ENCODE measurements around the gene C10orf71.

The C10orf71 gene

DNA sequence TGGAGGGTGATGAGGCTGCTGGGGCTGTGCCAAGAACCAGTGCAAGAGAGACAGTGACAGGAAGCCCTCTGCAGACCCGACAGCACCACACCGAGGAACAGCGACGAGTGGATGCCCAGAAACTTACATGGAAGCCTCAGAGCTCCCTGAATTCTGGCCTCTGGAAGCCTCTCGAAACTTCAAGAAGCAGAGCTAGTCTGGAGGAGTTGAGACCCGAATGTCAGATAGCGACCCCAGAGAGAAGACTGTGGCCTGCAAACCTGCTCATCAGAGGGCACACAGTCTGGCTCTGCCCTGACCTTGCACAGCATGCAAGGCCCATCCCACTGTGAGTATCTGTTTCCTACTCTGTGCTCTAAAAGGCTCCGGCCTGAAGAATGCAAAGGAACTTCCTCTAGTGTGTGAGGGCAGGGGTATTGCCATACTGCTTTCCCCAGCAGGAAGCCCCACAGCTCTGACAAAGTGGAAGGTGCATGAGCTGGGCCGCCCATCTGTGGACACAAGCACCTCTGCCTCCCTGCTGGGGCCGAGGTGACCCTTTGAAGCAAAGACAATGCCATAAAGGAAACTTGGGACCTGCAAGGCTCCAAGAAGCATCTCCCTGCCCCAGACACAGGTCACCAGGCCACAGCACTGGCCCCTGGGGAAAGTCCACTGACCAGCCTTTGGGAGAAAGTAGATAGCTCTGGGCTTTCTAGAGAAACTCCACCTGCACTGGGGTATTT, 10.5 kb upstream of the C10orf71 start:
- in situ Hi-C loops (cut with MboI; ENCODE audit: low pct_unique_long_range_greater_than_20kb, low sequenced_read_pairs, unreplicated experiment): no loop called here
- TF ChIP-seq, protein P1, sequence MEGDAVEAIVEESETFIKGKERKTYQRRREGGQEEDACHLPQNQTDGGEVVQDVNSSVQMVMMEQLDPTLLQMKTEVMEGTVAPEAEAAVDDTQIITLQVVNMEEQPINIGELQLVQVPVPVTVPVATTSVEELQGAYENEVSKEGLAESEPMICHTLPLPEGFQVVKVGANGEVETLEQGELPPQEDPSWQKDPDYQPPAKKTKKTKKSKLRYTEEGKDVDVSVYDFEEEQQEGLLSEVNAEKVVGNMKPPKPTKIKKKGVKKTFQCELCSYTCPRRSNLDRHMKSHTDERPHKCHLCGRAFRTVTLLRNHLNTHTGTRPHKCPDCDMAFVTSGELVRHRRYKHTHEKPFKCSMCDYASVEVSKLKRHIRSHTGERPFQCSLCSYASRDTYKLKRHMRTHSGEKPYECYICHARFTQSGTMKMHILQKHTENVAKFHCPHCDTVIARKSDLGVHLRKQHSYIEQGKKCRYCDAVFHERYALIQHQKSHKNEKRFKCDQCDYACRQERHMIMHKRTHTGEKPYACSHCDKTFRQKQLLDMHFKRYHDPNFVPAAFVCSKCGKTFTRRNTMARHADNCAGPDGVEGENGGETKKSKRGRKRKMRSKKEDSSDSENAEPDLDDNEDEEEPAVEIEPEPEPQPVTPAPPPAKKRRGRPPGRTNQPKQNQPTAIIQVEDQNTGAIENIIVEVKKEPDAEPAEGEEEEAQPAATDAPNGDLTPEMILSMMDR (IDR thresholded peaks at IDR 0.05; ENCODE audit: extremely low read depth, insufficient read depth, missing control alignments): no peak
- DNase-seq (ENCODE audit: low spot score): no peak

DNA sequence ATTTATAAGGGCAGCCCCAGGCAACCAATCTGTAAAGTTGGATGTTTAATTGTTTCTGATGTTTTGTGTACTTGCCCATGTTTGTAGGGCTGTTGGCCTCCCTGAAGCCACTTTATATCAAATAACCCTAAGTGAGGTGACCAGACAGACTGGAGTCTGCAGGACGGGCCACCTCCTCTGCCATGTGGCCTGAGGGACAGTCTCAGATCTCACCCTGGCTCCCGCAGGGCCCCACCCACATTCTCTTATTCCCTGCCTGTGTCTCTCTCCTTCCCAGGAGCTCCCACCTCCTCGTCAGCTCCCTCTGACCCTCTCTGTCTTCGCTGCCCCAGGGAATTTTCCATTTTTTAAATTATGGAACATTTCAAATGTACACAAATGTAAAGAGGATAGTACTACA, 9.5 kb upstream of the C10orf71 start:
- DNase-seq (ENCODE audit: low spot score): no peak
- TF ChIP-seq, protein P1 (IDR thresholded peaks at IDR 0.05; ENCODE audit: extremely low read depth, insufficient read depth, missing control alignments): no peak
- in situ Hi-C loops (cut with MboI; ENCODE audit: low pct_unique_long_range_greater_than_20kb, low sequenced_read_pairs, unreplicated experiment): no loop called here

DNA sequence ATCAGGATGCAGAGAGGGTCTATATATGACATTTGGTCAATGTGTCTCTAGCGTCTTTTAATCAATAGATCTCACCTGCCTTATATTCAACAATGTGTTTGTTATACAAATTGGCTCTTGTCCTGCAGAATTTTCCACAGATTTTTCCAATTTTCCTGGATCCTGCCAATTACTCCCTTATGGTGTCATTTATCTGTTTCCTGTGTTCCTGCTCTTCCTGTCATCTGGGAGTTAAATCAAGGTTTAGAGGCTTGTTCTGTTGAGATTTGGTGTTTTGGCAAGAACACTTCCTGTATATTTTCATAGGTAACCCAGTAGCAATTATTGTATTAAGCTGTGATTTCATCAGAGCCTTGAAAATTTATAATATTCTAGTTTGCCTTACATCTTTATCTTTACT, 8.8 kb upstream of the C10orf71 start:
- in situ Hi-C loops (cut with MboI; ENCODE audit: low pct_unique_long_range_greater_than_20kb, low sequenced_read_pairs, unreplicated experiment): no loop called here
- TF ChIP-seq, protein P1 (IDR thresholded peaks at IDR 0.05; ENCODE audit: extremely low read depth, insufficient read depth, missing control alignments): no peak
- no peak for DNase-seq (ENCODE audit: low spot score)

DNA sequence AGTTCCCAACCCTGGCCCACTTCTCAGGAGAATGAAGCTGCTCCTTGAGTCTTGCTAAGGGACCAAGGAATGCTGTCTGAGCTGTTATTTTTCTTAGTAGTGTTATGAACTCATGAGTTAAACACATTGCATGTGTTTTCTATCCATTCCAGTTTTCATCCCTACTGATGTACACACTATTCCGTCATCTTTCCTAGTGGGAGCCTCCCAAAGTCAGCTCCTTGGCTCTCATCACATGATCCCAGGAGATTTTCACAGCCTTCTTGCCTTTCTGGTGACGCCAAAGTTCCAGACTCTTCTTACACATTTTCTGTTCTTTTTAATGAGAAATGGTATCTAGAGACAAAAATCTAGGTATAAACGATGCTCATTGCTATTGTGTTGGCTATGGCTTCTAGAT, 8.4 kb upstream of the C10orf71 start:
- TF ChIP-seq, protein P1 (IDR thresholded peaks at IDR 0.05; ENCODE audit: extremely low read depth, insufficient read depth, missing control alignments): no peak
- in situ Hi-C loops (cut with MboI; ENCODE audit: low pct_unique_long_range_greater_than_20kb, low sequenced_read_pairs, unreplicated experiment): no loop called here

DNA sequence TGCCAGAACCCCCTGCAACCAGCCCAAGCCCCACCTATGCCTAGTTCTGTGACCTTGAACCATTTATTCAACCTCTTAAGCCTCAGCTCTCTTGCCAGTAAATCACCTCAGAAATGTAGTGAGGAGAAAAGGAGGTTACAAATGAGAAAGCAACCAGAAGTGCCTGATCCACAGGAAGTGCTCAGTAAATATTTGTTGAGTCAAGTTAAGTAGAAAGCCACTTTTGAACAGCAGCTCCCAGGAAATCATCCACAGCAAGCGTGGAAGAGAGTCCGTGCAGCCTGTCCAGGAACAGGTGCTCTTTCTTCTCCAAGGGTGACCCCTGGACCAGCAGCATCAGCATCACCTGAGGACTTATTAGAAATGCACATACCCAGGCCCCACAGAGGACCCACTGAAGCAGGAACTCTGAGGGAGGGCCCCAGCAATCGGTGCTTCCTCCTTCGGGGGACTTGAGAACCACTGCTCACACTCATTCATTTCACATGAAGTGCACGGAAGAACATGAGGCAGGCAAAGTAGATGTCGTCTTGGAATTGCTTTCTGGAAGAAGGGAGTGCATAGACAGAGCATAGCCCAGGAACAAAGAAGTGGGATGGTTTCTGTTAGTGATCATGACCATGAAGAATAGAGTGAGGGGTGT, 6.3 kb upstream of the C10orf71 start:
- DNase-seq (ENCODE audit: low spot score): no peak
- TF ChIP-seq, protein P1 (IDR thresholded peaks at IDR 0.05; ENCODE audit: extremely low read depth, insufficient read depth, missing control alignments): no peak
- in situ Hi-C loops (cut with MboI; ENCODE audit: low pct_unique_long_range_greater_than_20kb, low sequenced_read_pairs, unreplicated experiment): no loop called here

More for the DNA sequence above, 8.4 kb upstream of the C10orf71 start:
- no peak for DNase-seq (ENCODE audit: low spot score)

DNA sequence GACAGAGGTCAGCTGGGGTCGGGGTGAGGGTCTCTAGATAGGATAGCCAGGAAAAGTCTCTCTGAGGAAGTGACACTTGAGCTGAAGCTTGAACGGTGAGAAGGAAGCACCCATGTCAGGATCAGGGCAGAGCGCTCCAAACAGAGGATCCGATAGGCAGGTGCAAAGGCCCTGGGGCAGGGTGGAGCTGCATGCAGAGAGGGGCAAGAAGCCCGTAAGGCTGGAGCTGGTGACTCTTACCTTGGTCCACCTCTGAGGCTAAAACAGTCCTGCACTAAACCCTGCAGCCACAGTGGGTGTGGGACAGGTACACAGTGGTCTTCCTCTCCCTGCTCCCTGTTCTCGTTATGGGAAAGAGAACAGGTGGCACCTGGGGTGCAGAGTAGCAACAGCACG, 5.8 kb upstream of the C10orf71 start:
- TF ChIP-seq, protein P1 (IDR thresholded peaks at IDR 0.05; ENCODE audit: extremely low read depth, insufficient read depth, missing control alignments): no peak
- in situ Hi-C loops (cut with MboI; ENCODE audit: low pct_unique_long_range_greater_than_20kb, low sequenced_read_pairs, unreplicated experiment): no loop called here
- DNase-seq (ENCODE audit: low spot score): no peak

Data from GM13977 (cell line).